ENCODE results near the gene SLIT2. TPM values are rescaled to one million over a fixed set of nuclear protein-coding genes. Genes with fewer than 3 reads are reported as not detected.

The SLIT2 gene
- total RNA-seq, 1 donor from 2014 or later, result 11.6 TPM

DNA sequence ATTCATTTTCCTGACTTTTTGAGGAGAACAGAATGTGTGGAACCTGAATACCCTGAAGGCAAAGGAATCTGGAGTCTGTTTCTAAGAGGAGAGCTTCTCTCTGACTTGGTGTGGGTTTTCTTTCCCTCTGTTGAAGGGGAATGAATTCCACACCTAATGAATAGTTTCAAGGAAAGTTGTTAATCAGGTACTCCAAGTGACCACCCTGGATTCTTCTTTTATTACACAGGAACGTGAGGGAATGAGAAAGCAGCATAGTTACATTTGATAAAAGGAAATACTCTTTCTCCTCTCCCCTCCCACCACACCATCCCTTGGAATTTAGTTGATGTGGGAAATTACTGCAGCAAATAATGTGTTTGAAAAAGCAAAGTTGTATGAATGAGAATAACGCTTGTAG is 29.7 kb downstream of the SLIT2 start:
- H3K36me3 Mint-ChIP-seq (ENCODE audit: insufficient read depth), result no peaks in the 10 kb centered on the region
- H3K4me1 Mint-ChIP-seq (ENCODE audit: low read depth), result peaks cover 5% of the 10 kb centered on the region
- no peak for TF ChIP-seq CTCF (IDR thresholded peaks at IDR 0.05; ENCODE audit: unreplicated experiment)
- DNase-seq (ENCODE audit: low spot score, unreplicated experiment), result no peak
- H3K27me3 Mint-ChIP-seq, result no peaks in the 10 kb centered on the region
- no peak overlapping the region for H3K4me3 Mint-ChIP-seq (ENCODE audit: low read depth)
- H3K27ac Mint-ChIP-seq, result no peak overlapping the region
- no peaks in the 10 kb centered on the region for H3K9me3 Mint-ChIP-seq (ENCODE audit: low read depth)

GRCh38 chr4:20283039-20283438 is 31.3 kb downstream of the SLIT2 start:
- TF ChIP-seq CTCF (IDR thresholded peaks at IDR 0.05; ENCODE audit: unreplicated experiment), result no peak
- no peak overlapping the region for H3K27ac Mint-ChIP-seq
- DNase-seq (ENCODE audit: low spot score, unreplicated experiment), result no peak

DNA sequence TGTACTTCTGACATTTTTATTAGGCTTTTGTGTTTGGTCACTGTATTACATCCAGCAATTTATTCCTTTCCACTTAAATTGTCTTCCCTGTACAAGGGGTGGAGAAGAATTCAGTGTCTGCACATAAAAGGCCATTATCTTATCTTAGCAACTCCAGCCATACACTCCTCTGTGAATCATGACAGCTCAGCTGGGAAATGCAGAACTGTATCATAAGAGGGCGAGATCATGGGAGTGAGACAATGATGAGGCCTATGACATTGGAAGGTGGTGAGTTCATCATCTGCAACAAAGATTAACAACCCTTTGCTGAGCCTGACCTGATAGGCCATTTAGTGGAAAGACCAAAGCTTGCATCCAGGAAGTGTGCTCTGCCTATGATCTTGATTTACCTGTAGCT is 33.3 kb downstream of the SLIT2 start:
- no peaks in the 10 kb centered on the region for H3K4me1 Mint-ChIP-seq (ENCODE audit: low read depth)
- H3K27ac Mint-ChIP-seq, result no peak overlapping the region
- DNase-seq (ENCODE audit: low spot score, unreplicated experiment), result no peak
- no peak overlapping the region for H3K4me3 Mint-ChIP-seq (ENCODE audit: low read depth)
- TF ChIP-seq CTCF (IDR thresholded peaks at IDR 0.05; ENCODE audit: unreplicated experiment), result no peak
- no peaks in the 10 kb centered on the region for H3K27me3 Mint-ChIP-seq
- no peaks in the 10 kb centered on the region for H3K36me3 Mint-ChIP-seq (ENCODE audit: insufficient read depth)
- no peaks in the 10 kb centered on the region for H3K9me3 Mint-ChIP-seq (ENCODE audit: low read depth)

More at GRCh38 chr4:20283039-20283438, 31.3 kb downstream of the SLIT2 start:
- Mint-ChIP-seq H3K4me3 (ENCODE audit: low read depth) (no peak overlapping the region), H3K27me3 (no peaks in the 10 kb centered on the region), H3K9me3 (ENCODE audit: low read depth) (no peaks in the 10 kb centered on the region), H3K4me1 (ENCODE audit: low read depth) (no peaks in the 10 kb centered on the region), H3K36me3 (ENCODE audit: insufficient read depth) (no peaks in the 10 kb centered on the region)

DNA sequence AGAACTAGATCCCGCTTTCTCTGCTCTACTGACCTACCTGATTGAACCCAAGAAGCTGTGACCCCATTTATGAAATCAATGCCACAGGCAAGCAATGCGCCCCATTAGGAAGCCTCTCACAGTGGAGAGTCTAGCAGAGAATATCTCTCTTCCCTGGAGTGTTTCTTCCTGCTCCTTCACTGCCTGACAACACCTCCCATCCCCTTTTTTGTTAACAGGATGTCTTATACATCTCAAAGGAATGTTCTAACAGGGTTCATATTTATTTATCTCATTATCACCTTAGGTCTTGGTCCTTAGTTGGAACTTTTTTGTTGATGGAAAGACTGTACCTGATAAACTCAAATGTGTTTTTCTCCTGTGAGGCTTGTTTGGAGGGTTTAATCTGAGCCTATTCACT is 35.5 kb downstream of the SLIT2 start:
- Mint-ChIP-seq H3K36me3 (ENCODE audit: insufficient read depth) (no peaks in the 10 kb centered on the region), H3K9me3 (ENCODE audit: low read depth) (no peaks in the 10 kb centered on the region), H3K27ac (no peak overlapping the region), H3K27me3 (no peaks in the 10 kb centered on the region), H3K4me1 (ENCODE audit: low read depth) (no peaks in the 10 kb centered on the region), H3K4me3 (ENCODE audit: low read depth) (no peak overlapping the region)
- DNase-seq (ENCODE audit: low spot score, unreplicated experiment), result no peak
- TF ChIP-seq CTCF (IDR thresholded peaks at IDR 0.05; ENCODE audit: unreplicated experiment), result no peak

GRCh38 chr4:20288047-20288650 is 36.4 kb downstream of the SLIT2 start:
- no peaks in the 10 kb centered on the region for H3K9me3 Mint-ChIP-seq (ENCODE audit: low read depth)
- TF ChIP-seq CTCF (IDR thresholded peaks at IDR 0.05; ENCODE audit: unreplicated experiment), result no peak
- H3K27ac Mint-ChIP-seq, result no peak overlapping the region
- no peaks in the 10 kb centered on the region for H3K4me1 Mint-ChIP-seq (ENCODE audit: low read depth)
- DNase-seq (ENCODE audit: low spot score, unreplicated experiment), result no peak
- no peaks in the 10 kb centered on the region for H3K27me3 Mint-ChIP-seq
- H3K4me3 Mint-ChIP-seq (ENCODE audit: low read depth), result no peak overlapping the region
- no peaks in the 10 kb centered on the region for H3K36me3 Mint-ChIP-seq (ENCODE audit: insufficient read depth)

Data from progenitor cell of endocrine pancreas (in vitro differentiated cells).